Liver (tissue), 3 donors: ENCODE measurements around the gene SLC44A2.

ENCODE experiments used
- EGR1 ChIP-seq, 2 donors: IDR thresholded peaks; 2 replicates each; pipeline ENCODE4 v1.6.1; 2016 to 2018; ENCODE audit warnings: antibody characterized with exemption in 2 of 2, low read depth in 2 of 2
- HNF4A ChIP-seq, 2 donors: conservative IDR thresholded peaks; 2 replicates each; pipeline ENCODE4 v1.6.1; 2016; ENCODE audit warnings: antibody characterized with exemption in 2 of 2, mild to moderate bottlenecking in 2 of 2
- JUND ChIP-seq, 2 donors: IDR thresholded peaks; 2 replicates each; pipeline ENCODE4 v1.6.1; 2016; ENCODE audit warnings: antibody characterized with exemption in 2 of 2
- NR2F2 ChIP-seq: IDR thresholded peaks from 2 replicates; pipeline ENCODE4 v1.6.1; 2016; ENCODE audit warnings: antibody characterized with exemption
- RAD21 ChIP-seq, 2 donors: IDR thresholded peaks; 2 replicates each; pipeline ENCODE4 v1.6.1; 2016; ENCODE audit warnings: antibody characterized with exemption in 2 of 2, mild to moderate bottlenecking in 2 of 2
- RXRA ChIP-seq, 2 donors: IDR thresholded peaks; 2 replicates each; pipeline ENCODE4 v1.6.1; 2017 to 2018; ENCODE audit warnings: antibody characterized with exemption in 2 of 2, mild to moderate bottlenecking in 1 of 2
- SP1 ChIP-seq: IDR thresholded peaks from 2 replicates; pipeline ENCODE4 v1.6.1; 2018; ENCODE audit warnings: antibody characterized with exemption, mild to moderate bottlenecking
- TAF1 ChIP-seq: conservative IDR thresholded peaks from 2 replicates; pipeline ENCODE4 v1.6.1; 2016; ENCODE audit warnings: antibody characterized with exemption, mild to moderate bottlenecking
- YY1 ChIP-seq: IDR thresholded peaks from 2 replicates; pipeline ENCODE4 v1.6.1; 2016; ENCODE audit warnings: antibody characterized with exemption, mild to moderate bottlenecking
- TF ChIP-seq, protein P1 (sequence below): fragments of 150-350 bp; IDR thresholded peaks from 2 replicates; pipeline ENCODE4 v1.5.1; 2017; ENCODE audit warnings: improper control_type of control experiment, low read depth, low read length; ENCODE audit not compliant: missing input control
- TF ChIP-seq, protein P2 (sequence below): IDR thresholded peaks from 2 replicates; pipeline ENCODE4 v1.6.1; 2016; ENCODE audit warnings: antibody characterized with exemption
- TF ChIP-seq, protein P3 (sequence below): IDR thresholded peaks from 2 replicates; pipeline ENCODE4 v1.6.1; 2016; ENCODE audit warnings: antibody characterized with exemption, mild to moderate bottlenecking
- TF ChIP-seq, protein P4 (sequence below): IDR thresholded peaks from 2 replicates; pipeline ENCODE4 v1.6.1; 2016; ENCODE audit warnings: antibody characterized with exemption
- donor health status: healthy.
- donor health status: healthy.

DNA sequence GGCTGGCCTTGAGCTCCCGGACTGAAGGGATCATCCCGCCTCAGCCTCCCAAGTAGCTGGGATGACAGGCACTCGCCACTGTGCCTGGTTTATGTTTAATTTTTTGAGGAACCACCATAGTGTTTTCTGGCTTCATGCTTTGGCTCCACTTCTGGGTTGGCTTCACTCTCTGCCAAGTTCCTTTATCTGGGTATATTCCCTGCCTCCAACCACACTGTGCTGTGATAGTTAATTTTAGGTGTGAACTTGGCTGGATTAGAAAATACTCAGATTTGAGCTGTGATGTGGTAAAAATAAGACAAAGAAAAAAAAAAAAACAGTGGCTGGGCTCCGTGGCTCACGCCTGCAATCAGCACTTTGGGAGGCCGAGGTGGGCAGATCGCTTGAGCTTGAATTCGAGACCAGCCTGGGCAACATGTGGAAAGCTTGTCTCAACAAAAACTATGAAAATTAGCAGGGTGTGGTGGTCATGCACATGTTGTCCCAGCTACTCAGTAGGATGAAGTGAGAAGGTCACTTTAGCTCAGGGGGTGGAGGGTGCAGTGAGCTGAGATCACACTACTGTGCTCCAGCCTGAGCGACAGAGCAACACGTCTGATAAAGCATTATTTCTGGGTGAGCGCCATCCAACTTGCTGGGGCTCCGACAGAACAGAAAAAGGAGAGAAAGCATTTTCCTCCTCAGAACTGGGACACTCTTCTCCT is 21.3 kb downstream of the SLC44A2 start:
- TF ChIP-seq, protein P1, sequence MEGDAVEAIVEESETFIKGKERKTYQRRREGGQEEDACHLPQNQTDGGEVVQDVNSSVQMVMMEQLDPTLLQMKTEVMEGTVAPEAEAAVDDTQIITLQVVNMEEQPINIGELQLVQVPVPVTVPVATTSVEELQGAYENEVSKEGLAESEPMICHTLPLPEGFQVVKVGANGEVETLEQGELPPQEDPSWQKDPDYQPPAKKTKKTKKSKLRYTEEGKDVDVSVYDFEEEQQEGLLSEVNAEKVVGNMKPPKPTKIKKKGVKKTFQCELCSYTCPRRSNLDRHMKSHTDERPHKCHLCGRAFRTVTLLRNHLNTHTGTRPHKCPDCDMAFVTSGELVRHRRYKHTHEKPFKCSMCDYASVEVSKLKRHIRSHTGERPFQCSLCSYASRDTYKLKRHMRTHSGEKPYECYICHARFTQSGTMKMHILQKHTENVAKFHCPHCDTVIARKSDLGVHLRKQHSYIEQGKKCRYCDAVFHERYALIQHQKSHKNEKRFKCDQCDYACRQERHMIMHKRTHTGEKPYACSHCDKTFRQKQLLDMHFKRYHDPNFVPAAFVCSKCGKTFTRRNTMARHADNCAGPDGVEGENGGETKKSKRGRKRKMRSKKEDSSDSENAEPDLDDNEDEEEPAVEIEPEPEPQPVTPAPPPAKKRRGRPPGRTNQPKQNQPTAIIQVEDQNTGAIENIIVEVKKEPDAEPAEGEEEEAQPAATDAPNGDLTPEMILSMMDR, result no peak
- TF ChIP-seq EGR1 (IDR thresholded peaks at IDR 0.05; ENCODE audit: low read depth in 2 of 2), result no peak
- TF ChIP-seq, protein P2, sequence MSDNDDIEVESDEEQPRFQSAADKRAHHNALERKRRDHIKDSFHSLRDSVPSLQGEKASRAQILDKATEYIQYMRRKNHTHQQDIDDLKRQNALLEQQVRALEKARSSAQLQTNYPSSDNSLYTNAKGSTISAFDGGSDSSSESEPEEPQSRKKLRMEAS, result no peak
- no peak for TF ChIP-seq JUND (IDR thresholded peaks at IDR 0.05)
- TF ChIP-seq HNF4A (conservative IDR thresholded peaks at IDR 0.05), result no peak
- no peak for TF ChIP-seq SP1
- no peak for TF ChIP-seq RAD21 (IDR thresholded peaks at IDR 0.05)
- TF ChIP-seq, protein P3, sequence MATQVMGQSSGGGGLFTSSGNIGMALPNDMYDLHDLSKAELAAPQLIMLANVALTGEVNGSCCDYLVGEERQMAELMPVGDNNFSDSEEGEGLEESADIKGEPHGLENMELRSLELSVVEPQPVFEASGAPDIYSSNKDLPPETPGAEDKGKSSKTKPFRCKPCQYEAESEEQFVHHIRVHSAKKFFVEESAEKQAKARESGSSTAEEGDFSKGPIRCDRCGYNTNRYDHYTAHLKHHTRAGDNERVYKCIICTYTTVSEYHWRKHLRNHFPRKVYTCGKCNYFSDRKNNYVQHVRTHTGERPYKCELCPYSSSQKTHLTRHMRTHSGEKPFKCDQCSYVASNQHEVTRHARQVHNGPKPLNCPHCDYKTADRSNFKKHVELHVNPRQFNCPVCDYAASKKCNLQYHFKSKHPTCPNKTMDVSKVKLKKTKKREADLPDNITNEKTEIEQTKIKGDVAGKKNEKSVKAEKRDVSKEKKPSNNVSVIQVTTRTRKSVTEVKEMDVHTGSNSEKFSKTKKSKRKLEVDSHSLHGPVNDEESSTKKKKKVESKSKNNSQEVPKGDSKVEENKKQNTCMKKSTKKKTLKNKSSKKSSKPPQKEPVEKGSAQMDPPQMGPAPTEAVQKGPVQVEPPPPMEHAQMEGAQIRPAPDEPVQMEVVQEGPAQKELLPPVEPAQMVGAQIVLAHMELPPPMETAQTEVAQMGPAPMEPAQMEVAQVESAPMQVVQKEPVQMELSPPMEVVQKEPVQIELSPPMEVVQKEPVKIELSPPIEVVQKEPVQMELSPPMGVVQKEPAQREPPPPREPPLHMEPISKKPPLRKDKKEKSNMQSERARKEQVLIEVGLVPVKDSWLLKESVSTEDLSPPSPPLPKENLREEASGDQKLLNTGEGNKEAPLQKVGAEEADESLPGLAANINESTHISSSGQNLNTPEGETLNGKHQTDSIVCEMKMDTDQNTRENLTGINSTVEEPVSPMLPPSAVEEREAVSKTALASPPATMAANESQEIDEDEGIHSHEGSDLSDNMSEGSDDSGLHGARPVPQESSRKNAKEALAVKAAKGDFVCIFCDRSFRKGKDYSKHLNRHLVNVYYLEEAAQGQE, result no peak
- TF ChIP-seq, protein P4, sequence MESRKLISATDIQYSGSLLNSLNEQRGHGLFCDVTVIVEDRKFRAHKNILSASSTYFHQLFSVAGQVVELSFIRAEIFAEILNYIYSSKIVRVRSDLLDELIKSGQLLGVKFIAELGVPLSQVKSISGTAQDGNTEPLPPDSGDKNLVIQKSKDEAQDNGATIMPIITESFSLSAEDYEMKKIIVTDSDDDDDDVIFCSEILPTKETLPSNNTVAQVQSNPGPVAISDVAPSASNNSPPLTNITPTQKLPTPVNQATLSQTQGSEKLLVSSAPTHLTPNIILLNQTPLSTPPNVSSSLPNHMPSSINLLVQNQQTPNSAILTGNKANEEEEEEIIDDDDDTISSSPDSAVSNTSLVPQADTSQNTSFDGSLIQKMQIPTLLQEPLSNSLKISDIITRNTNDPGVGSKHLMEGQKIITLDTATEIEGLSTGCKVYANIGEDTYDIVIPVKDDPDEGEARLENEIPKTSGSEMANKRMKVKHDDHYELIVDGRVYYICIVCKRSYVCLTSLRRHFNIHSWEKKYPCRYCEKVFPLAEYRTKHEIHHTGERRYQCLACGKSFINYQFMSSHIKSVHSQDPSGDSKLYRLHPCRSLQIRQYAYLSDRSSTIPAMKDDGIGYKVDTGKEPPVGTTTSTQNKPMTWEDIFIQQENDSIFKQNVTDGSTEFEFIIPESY, result no peak
- no peak for TF ChIP-seq TAF1
- TF ChIP-seq RXRA (IDR thresholded peaks at IDR 0.05), result no peak
- TF ChIP-seq NR2F2, result no peak
- no peak for TF ChIP-seq YY1
